ENCODE data around the gene IL4.

IL4 gene

DNA sequence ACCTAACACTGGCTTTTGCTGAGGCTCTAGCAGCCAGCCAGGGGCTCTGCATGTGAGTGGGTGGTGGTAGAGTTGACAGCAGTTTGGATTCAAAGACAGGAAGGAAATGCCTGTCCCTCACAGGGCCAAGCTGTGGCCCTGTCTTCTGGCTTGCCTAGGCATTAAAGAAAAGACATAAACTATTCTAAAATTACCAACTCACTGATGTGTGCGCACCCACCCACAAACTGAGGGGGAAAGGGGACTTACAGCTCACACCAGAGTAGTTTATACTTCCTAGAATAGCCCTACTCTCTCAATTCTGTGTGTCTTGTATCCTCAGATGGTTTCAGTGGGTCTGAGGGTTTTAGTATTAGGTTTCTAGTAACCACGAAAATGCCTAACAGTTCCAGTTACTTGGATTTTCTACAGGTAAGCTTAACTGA is 34.1 kb upstream of the IL4 start:
- Histone ChIP-seq H3K27me3 (ENCODE audit: low read length) (no peaks in the 10 kb centered on the region), H3K79me2 (ENCODE audit: insufficient read depth, low read length) (no peaks in the 10 kb centered on the region), H3K9me2 (replicated peaks; ENCODE audit: insufficient read depth, low read length) (no peaks in the 10 kb centered on the region), H3K36me3 (ENCODE audit: low read length) (peaks cover 21% of the 10 kb centered on the region), H3F3A (ENCODE audit: insufficient read depth) (no peaks in the 10 kb centered on the region; the same call in 1 of the 2 replicates), H3K4me2 (ENCODE audit: low read depth, low read length, poor library complexity, severe bottlenecking) (no peak overlapping the region), H4K20me1 (ENCODE audit: low read depth, low read length) (no peaks in the 10 kb centered on the region), H3K9ac (ENCODE audit: low read length) (no peak overlapping the region), H3K4me3 (ENCODE audit: insufficient read depth, low read length, poor library complexity, severe bottlenecking) (no peak overlapping the region), H3K27ac (ENCODE audit: low read depth, low read length) (no peak overlapping the region), H3K9me3 (ENCODE audit: insufficient read depth, low read length) (no peaks in the 10 kb centered on the region), H2AFZ (ENCODE audit: low read depth, low read length, severe bottlenecking) (no peak overlapping the region)
- TF ChIP-seq, protein P1, sequence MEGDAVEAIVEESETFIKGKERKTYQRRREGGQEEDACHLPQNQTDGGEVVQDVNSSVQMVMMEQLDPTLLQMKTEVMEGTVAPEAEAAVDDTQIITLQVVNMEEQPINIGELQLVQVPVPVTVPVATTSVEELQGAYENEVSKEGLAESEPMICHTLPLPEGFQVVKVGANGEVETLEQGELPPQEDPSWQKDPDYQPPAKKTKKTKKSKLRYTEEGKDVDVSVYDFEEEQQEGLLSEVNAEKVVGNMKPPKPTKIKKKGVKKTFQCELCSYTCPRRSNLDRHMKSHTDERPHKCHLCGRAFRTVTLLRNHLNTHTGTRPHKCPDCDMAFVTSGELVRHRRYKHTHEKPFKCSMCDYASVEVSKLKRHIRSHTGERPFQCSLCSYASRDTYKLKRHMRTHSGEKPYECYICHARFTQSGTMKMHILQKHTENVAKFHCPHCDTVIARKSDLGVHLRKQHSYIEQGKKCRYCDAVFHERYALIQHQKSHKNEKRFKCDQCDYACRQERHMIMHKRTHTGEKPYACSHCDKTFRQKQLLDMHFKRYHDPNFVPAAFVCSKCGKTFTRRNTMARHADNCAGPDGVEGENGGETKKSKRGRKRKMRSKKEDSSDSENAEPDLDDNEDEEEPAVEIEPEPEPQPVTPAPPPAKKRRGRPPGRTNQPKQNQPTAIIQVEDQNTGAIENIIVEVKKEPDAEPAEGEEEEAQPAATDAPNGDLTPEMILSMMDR (IDR thresholded peaks at IDR 0.05; ENCODE audit: insufficient read depth, low read length, poor library complexity, severe bottlenecking): no peak
- no peak for TF ChIP-seq EZH2phosphoT487 (conservative IDR thresholded peaks at IDR 0.05; ENCODE audit: low read length)

DNA sequence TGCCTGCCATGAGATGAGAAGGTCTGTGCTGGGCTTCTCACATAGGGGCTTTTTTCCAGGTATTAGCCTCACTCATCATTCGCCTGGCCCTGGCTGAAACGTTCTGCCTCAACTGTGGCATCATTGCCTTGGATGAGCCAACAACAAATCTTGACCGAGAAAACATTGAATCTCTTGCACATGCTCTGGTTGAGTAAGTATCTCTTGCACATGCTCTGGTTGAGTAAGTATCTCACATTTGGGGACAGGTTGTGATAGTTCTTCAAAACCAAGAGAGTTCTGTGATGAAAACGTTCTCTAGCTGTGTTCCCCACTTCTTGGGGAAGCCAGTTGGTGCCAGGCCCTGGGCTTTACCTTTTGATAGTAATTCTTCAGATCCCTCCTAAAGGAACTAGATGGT is 33.2 kb upstream of the IL4 start:
- Histone ChIP-seq H3K9ac (ENCODE audit: low read length) (no peak overlapping the region), H3K36me3 (ENCODE audit: low read length) (peaks cover 17% of the 10 kb centered on the region), H3K27me3 (ENCODE audit: low read length) (no peaks in the 10 kb centered on the region), H2AFZ (ENCODE audit: low read depth, low read length, severe bottlenecking) (no peak overlapping the region), H3K9me3 (ENCODE audit: insufficient read depth, low read length) (no peaks in the 10 kb centered on the region), H3K4me2 (ENCODE audit: low read depth, low read length, poor library complexity, severe bottlenecking) (no peak overlapping the region), H3K9me2 (replicated peaks; ENCODE audit: insufficient read depth, low read length) (no peaks in the 10 kb centered on the region), H3K4me3 (ENCODE audit: insufficient read depth, low read length, poor library complexity, severe bottlenecking) (no peak overlapping the region), H4K20me1 (ENCODE audit: low read depth, low read length) (no peaks in the 10 kb centered on the region), H3F3A (ENCODE audit: insufficient read depth) (no peaks in the 10 kb centered on the region; the same call in 1 of the 2 replicates), H3K79me2 (ENCODE audit: insufficient read depth, low read length) (no peaks in the 10 kb centered on the region), H3K27ac (ENCODE audit: low read depth, low read length) (no peak overlapping the region)
- TF ChIP-seq, protein P1 (IDR thresholded peaks at IDR 0.05; ENCODE audit: insufficient read depth, low read length, poor library complexity, severe bottlenecking): no peak
- TF ChIP-seq EZH2phosphoT487 (conservative IDR thresholded peaks at IDR 0.05; ENCODE audit: low read length): no peak

DNA sequence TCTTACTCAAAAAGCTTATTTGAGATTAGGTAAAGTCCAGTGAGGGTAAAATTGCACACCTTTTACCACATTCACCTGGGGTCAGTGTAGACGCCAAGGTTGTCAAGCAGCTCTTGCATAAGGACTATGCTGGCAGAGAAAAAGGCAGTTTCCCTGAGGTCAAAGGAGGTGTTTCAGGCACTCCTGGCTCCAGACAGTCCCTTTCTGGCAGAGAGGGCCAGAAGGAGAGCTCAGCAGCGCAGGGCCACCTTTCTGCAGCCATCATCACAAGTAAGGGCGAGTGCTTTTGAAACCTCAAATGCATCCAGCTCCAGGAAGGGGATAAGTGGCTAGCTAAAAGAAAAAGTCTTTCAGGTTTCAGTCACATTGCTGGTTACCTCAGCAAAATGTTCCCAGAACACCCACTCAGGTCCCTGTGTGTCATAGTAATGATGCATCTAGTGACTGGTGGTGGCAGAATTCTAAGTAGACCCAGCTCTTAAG is 32.5 kb upstream of the IL4 start:
- Histone ChIP-seq H3K27ac (ENCODE audit: low read depth, low read length) (no peak overlapping the region), H3K9ac (ENCODE audit: low read length) (no peak overlapping the region), H3K4me3 (ENCODE audit: insufficient read depth, low read length, poor library complexity, severe bottlenecking) (no peak overlapping the region), H3K27me3 (ENCODE audit: low read length) (no peaks in the 10 kb centered on the region), H3K9me2 (replicated peaks; ENCODE audit: insufficient read depth, low read length) (no peaks in the 10 kb centered on the region), H3K9me3 (ENCODE audit: insufficient read depth, low read length) (no peaks in the 10 kb centered on the region), H3K79me2 (ENCODE audit: insufficient read depth, low read length) (no peaks in the 10 kb centered on the region), H2AFZ (ENCODE audit: low read depth, low read length, severe bottlenecking) (no peak overlapping the region), H3F3A (ENCODE audit: insufficient read depth) (no peaks in the 10 kb centered on the region; the same call in 1 of the 2 replicates), H3K36me3 (ENCODE audit: low read length) (peaks cover 17% of the 10 kb centered on the region), H3K4me2 (ENCODE audit: low read depth, low read length, poor library complexity, severe bottlenecking) (no peak overlapping the region), H4K20me1 (ENCODE audit: low read depth, low read length) (no peaks in the 10 kb centered on the region)
- TF ChIP-seq EZH2phosphoT487 (conservative IDR thresholded peaks at IDR 0.05; ENCODE audit: low read length): no peak
- TF ChIP-seq, protein P1 (IDR thresholded peaks at IDR 0.05; ENCODE audit: insufficient read depth, low read length, poor library complexity, severe bottlenecking): no peak

Measured in SU-DHL-6 (cell line).